ENCODE measurements around the gene SP110. TPM values are rescaled to one million over a fixed set of nuclear protein-coding genes. Genes with fewer than 3 reads are reported as not detected.

The SP110 gene
- total RNA-seq, 1 experiment from 2014 or later = 56.7 TPM

GRCh38 chr2:230172156-230172555 lies 47.6 kb downstream of the SP110 start:
- Mint-ChIP-seq H3K9me3 (ENCODE audit: low read depth, unreplicated experiment) (no peaks in the 10 kb centered on the region), H3K36me3 (ENCODE audit: insufficient read depth, unreplicated experiment) (no peaks in the 10 kb centered on the region), H3K4me3 (ENCODE audit: low read depth, unreplicated experiment) (no peak overlapping the region), H3K27me3 (ENCODE audit: unreplicated experiment) (no peaks in the 10 kb centered on the region), H3K4me1 (ENCODE audit: low read depth, unreplicated experiment) (no peaks in the 10 kb centered on the region), H3K27ac (ENCODE audit: unreplicated experiment) (no peak overlapping the region)
- intact Hi-C loops (cut with micrococcal nuclease; ENCODE audit: unreplicated experiment) = no loop called here
- TF ChIP-seq CTCF (IDR thresholded peaks at IDR 0.05; ENCODE audit: unreplicated experiment) = no peak
- CTCF ChIA-PET = interaction anchor here (1.3 kb wide), 1 partner anchor 10 kb away, joined by 3 read pairs; no protein-coding TSS in a partner anchor
- no TSS peak for BruUV-seq (replicated peaks)
- no peak for DNase-seq

- H3K4me3 Mint-ChIP-seq (ENCODE audit: low read depth, unreplicated experiment) = no peak overlapping the region
These were observed 49.3 kb downstream of the SP110 start for GRCh38 chr2:230170532-230170931.

GRCh38 chr2:230166557-230167170 lies 53.1 kb downstream of the SP110 start:
- DNase-seq = no peak
- intact Hi-C loops (cut with micrococcal nuclease; ENCODE audit: unreplicated experiment) = no loop called here
- H3K9me3 Mint-ChIP-seq (ENCODE audit: low read depth, unreplicated experiment) = no peaks in the 10 kb centered on the region
- no peak overlapping the region for H3K4me3 Mint-ChIP-seq (ENCODE audit: low read depth, unreplicated experiment)
- no peak for TF ChIP-seq CTCF (IDR thresholded peaks at IDR 0.05; ENCODE audit: unreplicated experiment)
- no peak overlapping the region for H3K27ac Mint-ChIP-seq (ENCODE audit: unreplicated experiment)
- no peaks in the 10 kb centered on the region for H3K27me3 Mint-ChIP-seq (ENCODE audit: unreplicated experiment)
- no peaks in the 10 kb centered on the region for H3K4me1 Mint-ChIP-seq (ENCODE audit: low read depth, unreplicated experiment)
- no peaks in the 10 kb centered on the region for H3K36me3 Mint-ChIP-seq (ENCODE audit: insufficient read depth, unreplicated experiment)
- no TSS peak for BruUV-seq (replicated peaks)
- CTCF ChIA-PET = interaction anchor here (0.7 kb wide), 1 partner anchor 758 kb away, joined by 3 read pairs; no protein-coding TSS in a partner anchor

More at GRCh38 chr2:230170532-230170931, 49.3 kb downstream of the SP110 start:
- BruUV-seq (replicated peaks) = no TSS peak
- intact Hi-C loops (cut with micrococcal nuclease; ENCODE audit: unreplicated experiment) = no loop called here
- no peak for DNase-seq
- CTCF ChIA-PET = no interaction called here
- Mint-ChIP-seq H3K27me3 (ENCODE audit: unreplicated experiment) (no peaks in the 10 kb centered on the region), H3K9me3 (ENCODE audit: low read depth, unreplicated experiment) (no peaks in the 10 kb centered on the region), H3K36me3 (ENCODE audit: insufficient read depth, unreplicated experiment) (no peaks in the 10 kb centered on the region), H3K27ac (ENCODE audit: unreplicated experiment) (no peak overlapping the region), H3K4me1 (ENCODE audit: low read depth, unreplicated experiment) (no peaks in the 10 kb centered on the region)
- TF ChIP-seq CTCF (IDR thresholded peaks at IDR 0.05; ENCODE audit: unreplicated experiment) = no peak

- no peak for TF ChIP-seq CTCF (IDR thresholded peaks at IDR 0.05; ENCODE audit: unreplicated experiment)
- Mint-ChIP-seq H3K9me3 (ENCODE audit: low read depth, unreplicated experiment) (no peaks in the 10 kb centered on the region), H3K27me3 (ENCODE audit: unreplicated experiment) (no peaks in the 10 kb centered on the region), H3K4me1 (ENCODE audit: low read depth, unreplicated experiment) (no peaks in the 10 kb centered on the region), H3K4me3 (ENCODE audit: low read depth, unreplicated experiment) (no peak overlapping the region), H3K36me3 (ENCODE audit: insufficient read depth, unreplicated experiment) (no peaks in the 10 kb centered on the region), H3K27ac (ENCODE audit: unreplicated experiment) (no peak overlapping the region)
- CTCF ChIA-PET = no interaction called here
- intact Hi-C loops (cut with micrococcal nuclease; ENCODE audit: unreplicated experiment) = no loop called here
- DNase-seq = no peak
- BruUV-seq (replicated peaks) = no TSS peak
These were observed 55.6 kb downstream of the SP110 start for GRCh38 chr2:230164139-230164538.

Measured in Calu3 (cell line).